Measurements from ENCODE around the gene CD52. TPM values are rescaled to one million over a fixed set of nuclear protein-coding genes. Genes with fewer than 3 reads are reported as not detected.

The CD52 gene
- total RNA-seq, 3 donors from 2014 or later = 6.9 to 17.8 (median 13.1) TPM

GRCh38 chr1:26354972-26355371, 37.2 kb downstream of the CD52 start:
- ATAC-seq (no peak), DNase-seq (no peak)
- TF ChIP-seq CTCF (IDR thresholded peaks at IDR 0.05) = no peak
- no peaks in the 10 kb centered on the region for H3K9me3 ChIP-seq
- no peaks in the 10 kb centered on the region for H3K36me3 ChIP-seq (ENCODE audit: low read depth)
- H3K4me1 ChIP-seq (ENCODE audit: low read depth) = peaks cover 38% of the 10 kb centered on the region
- H3K4me3 ChIP-seq = no peak overlapping the region
- intact Hi-C loops (cut with DNase I, micrococcal nuclease) = no loop called here

GRCh38 chr1:26356106-26356505, 38.3 kb downstream of the CD52 start:
- Histone ChIP-seq H3K4me3 (no peak overlapping the region), H3K4me1 (ENCODE audit: low read depth) (peaks cover 48% of the 10 kb centered on the region), H3K36me3 (ENCODE audit: low read depth) (no peaks in the 10 kb centered on the region), H3K9me3 (no peaks in the 10 kb centered on the region)
- intact Hi-C loops (cut with DNase I, micrococcal nuclease) = no loop called here
- DNase-seq = no peak
- no peak for TF ChIP-seq CTCF (IDR thresholded peaks at IDR 0.05)
- ATAC-seq = no peak

GRCh38 chr1:26357121-26357602, 39.4 kb downstream of the CD52 start:
- ATAC-seq (peak; percentile 71), DNase-seq (peak; percentile 81 to 91 (median 85))
- H3K36me3 ChIP-seq (ENCODE audit: low read depth) = no peaks in the 10 kb centered on the region
- H3K4me3 ChIP-seq = no peak overlapping the region
- no peaks in the 10 kb centered on the region for H3K9me3 ChIP-seq
- no peak for TF ChIP-seq CTCF (IDR thresholded peaks at IDR 0.05)
- H3K4me1 ChIP-seq (ENCODE audit: low read depth) = peaks cover 48% of the 10 kb centered on the region
- intact Hi-C loops (cut with DNase I, micrococcal nuclease) = no loop called here

- ATAC-seq (peak; percentile 72), DNase-seq (peak; percentile 84 to 88 (median 84))
- Histone ChIP-seq H3K9me3 (no peaks in the 10 kb centered on the region), H3K36me3 (ENCODE audit: low read depth) (no peaks in the 10 kb centered on the region), H3K4me3 (no peak overlapping the region), H3K4me1 (ENCODE audit: low read depth) (peaks cover 48% of the 10 kb centered on the region)
- intact Hi-C loops (cut with DNase I, micrococcal nuclease) = no loop called here
- TF ChIP-seq CTCF (IDR thresholded peaks at IDR 0.05) = no peak
These were observed 40.9 kb downstream of the CD52 start for GRCh38 chr1:26358411-26359384.

GRCh38 chr1:26359981-26360806, 42.4 kb downstream of the CD52 start:
- DNase-seq (peak; percentile 47 to 75 (median 71)), ATAC-seq (no peak)
- intact Hi-C loops (cut with DNase I, micrococcal nuclease) = no loop called here
- H3K4me3 ChIP-seq = no peak overlapping the region
- TF ChIP-seq CTCF (IDR thresholded peaks at IDR 0.05) = no peak
- H3K9me3 ChIP-seq = no peaks in the 10 kb centered on the region
- no peaks in the 10 kb centered on the region for H3K36me3 ChIP-seq (ENCODE audit: low read depth)
- H3K4me1 ChIP-seq (ENCODE audit: low read depth) = peaks cover 36% of the 10 kb centered on the region

Data from mucosa of descending colon (tissue), 3 donors.